ENCODE results near the gene RBM18.

RBM18 gene, protein sequence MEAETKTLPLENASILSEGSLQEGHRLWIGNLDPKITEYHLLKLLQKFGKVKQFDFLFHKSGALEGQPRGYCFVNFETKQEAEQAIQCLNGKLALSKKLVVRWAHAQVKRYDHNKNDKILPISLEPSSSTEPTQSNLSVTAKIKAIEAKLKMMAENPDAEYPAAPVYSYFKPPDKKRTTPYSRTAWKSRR

DNA sequence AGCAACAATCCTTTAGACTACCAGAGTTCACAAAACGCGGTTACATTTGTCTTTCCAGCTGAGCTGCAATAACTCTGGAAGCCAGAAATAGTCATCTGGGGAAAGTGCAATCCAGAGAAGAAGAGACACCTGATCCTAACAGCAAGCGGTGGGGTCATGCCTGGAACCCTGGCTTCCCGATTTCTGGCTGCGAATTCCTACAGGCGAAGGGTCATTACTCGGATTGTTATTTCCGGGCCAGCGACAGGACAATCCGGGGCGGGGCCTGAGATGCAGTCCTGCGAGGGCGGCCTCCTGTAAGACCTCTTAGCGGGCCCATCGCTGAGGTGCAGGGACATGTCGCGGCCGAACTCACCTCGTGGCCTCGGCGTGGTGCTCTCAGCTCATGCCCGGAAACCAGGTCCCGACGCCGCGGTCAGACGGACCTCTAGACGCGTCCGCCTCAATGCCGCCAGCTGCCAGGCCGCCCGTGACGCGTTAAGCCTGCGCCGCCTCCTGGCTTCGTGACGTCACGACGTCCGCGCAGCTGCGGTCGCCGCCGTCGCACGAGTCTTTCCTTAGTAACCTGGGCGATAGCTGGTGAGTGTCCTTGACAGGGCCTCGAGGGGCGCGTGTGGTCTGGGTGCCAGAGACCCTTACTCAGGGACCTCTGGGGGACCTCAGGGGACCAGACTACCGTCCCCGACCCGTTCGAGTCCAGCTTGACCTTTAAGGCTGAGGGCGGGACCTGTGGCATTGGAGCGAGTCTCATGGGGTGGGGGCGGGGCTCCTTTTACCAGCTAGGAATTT, at the start of gene RBM18, which contains the start of gene MRRF:
RBM18 (minus strand) TSS at position 481 of the 789 bp plus-strand sequence. CDS start 3,348 bp downstream, outside the sequence.
MRRF (plus strand) TSS at position 523 of the 789 bp plus-strand sequence. CDS start 6,010 bp downstream, outside the sequence.
- peak; percentile 77 to 85 for DNase-seq (ENCODE audit: low read depth in 2 of 2)

DNA sequence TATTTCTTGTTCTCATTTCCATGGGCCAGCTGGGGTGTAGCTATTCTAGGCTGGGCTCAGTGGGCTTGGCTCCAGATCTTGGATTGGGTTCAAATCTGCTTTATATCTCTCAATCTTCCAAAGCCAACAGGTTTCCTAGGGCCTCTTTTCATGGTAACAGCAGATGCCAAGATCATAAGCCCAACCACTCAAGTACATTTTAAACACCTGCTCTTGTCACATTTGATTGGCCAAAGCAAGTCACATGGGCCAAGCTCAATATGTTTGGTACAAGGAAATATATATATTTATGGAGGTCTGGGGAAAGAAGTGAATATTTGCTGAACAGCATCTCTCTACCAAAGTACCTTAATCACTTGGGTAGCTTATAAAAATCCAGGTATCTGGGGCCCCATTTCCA, 49.5 kb upstream of the RBM18 start:
- no peak for DNase-seq (ENCODE audit: low read depth in 2 of 2)

DNA sequence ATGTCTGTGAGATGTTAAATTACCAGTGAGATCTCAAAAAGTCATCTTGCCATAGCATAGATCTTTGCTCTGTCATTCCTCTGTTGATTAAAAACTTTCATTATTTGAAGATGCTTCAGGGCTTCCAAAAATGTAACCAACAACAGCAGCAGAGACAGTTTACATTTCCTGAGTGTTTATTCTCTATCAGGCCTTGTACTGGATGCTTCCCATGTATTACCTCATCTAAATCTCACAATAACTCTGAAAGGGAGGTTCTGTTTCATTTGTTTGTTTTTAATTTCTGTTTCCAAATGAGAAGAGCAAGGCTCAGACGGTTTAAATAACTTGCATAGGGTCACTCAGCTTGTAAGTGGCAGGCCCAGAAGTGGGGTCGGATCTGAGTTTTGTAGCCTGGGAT, 45.2 kb upstream of the RBM18 start:
- no peak for DNase-seq (ENCODE audit: low read depth in 2 of 2)

DNA sequence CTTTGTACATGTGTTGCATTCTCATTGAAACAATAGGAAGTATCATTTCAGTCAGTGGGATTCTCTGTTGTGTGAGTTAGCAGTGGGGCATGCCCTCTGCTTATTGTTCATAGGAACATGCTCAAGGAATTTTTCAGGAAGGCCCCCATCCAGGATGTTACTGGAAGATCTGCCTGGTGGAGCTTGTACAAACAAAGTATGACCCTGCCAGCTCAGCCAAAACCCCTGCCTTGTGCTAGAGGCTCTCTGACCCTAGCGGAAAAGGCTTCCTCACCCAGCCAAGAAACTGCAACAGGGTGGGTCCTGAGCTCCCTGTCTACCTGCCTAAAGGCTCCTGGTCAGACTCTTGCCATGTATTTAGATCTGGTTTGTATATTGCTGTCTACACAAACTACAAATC, 43.3 kb upstream of the RBM18 start:
- DNase-seq (ENCODE audit: low read depth in 2 of 2): no peak

DNA sequence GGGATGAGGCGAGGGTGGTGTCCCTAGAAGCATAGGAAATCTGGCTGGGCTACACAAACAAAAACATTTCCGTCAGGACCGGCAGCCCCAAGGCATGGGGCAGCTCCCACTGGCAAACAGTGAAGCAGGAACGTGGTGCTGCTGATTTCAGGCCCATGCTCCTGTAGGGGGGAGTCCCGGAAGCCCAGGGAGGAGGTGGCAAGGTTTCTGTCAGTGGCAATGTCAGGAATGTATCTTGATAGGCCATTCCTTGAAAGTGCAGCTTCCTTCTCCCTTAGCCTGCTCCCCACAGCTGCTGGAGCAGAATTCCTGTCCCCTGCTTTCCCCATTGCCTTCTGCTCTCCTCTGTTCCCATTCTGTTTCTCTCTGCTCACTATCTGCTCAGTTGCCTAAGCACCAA, 42.4 kb upstream of the RBM18 start:
- no peak for DNase-seq (ENCODE audit: low read depth in 2 of 2)

DNA sequence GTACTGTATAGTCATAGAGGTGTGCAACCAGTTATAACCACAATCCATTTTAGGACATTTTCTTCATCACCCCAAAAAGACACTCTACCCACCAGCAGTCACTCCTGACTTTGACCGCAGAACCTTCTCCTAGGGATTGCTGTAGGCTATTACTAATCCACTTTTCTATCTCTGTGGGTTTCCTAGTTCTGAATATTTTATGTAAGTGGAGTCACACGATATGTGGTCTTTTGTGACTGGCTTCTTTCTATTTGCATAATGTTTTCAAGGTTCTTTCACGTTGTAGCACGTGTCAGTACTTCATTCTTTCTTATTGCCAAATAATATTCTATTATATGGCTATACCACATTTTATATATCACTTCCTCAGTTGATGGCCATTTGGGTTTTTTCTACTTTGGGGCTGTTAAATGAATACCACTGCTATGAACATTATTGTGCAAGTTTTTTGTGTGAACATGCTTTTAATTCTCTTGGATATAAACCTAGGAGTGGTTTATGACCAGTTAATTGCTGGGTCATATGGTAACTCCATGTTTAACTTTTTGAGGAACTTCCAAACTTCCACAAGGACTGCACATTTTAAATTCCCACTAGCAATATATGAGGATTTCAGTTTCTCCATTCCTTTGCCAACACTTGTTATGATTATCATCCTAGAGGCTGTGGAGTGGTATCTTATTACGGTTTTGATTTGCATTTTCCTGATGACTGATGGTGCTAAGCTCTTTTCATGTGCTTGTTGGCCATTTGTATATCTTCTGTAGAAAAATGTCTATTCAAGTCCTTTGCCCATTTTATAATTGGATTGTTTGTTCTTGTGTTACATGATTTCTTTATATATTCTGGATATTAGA, 37.8 kb upstream of the RBM18 start:
- DNase-seq (ENCODE audit: low read depth in 2 of 2): no peak

DNA sequence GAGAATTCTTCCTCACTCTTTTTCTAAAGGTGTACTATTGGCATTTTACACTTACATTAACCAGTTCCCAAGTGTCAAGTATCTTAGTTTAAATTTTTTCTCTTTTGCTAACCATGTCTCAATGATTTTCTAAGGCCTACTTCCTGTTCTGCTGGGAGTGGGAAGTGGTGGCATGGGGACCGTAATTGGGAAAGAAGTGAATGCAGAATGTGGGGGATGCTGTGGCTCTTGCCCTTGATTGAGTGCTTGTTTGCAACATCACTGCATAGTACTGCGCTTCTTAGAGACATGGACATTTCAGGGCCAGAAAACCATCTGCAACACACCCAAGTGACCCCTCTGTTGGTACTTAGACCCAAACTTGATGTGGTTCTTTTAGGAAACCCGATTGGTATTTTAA, 32.9 kb upstream of the RBM18 start:
- no peak for DNase-seq (ENCODE audit: low read depth in 2 of 2)

DNA sequence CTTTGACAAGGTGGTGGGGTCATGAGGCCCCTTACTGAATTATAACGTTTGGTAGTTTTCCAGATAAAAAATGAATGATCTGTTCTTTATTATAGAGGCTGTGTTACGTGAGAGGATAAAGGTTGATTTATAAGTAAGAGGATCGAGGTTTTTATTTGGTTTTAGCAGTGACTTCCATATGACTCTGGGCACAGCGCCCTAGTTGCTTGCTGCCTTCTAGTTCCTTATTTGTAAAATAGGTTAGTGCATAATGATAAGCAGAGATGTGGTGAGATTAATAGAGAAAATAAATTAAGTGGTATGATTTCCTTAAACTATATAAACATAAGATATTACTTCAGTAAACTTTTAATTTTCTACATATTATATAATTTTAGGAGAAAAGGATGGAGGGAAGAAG, 29.9 kb upstream of the RBM18 start:
- DNase-seq (ENCODE audit: low read depth in 2 of 2): no peak

DNA sequence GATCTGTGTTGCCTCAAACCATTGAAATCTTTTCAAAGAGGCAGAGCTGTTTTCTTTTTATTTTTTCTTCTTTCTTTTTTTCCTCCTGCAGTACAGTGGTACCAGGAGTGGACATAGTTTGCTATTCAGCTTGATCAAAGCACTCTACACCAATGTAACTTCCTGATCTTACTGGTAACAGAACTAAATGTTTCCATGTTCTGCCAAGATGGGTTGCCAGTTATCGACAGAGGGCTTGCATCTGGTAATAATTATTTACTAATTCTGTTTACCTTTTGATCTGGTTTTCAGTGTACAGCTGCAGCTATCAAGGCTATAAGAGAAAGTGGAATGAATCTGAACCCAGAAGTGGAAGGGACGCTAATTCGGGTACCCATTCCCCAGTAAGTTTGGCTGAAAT, 26.8 kb upstream of the RBM18 start:
- DNase-seq (ENCODE audit: low read depth in 2 of 2): no peak

DNA sequence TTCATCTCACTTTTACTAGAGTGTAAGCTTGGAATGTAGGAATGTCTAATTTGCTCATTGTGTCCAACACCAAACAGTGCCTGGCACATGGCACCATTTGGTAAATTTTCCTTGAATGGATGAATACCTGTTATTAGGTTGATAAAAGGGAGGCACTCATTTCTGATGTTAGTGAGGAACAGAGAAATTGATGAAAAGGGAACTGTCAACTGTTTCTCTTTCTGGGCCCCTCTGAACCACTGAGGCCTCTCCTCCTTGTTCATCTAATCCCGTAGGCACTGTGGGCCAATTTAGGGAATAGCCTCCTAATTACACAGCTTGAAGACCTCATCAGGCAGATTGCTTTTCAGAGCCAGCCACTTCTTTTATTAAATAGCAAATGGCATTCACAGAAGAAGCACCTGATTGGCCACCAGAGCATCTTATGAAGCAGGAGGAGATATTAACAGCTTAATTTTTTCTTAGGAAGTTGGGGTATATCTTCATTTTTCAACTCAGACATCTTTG, 22.6 kb upstream of the RBM18 start:
- DNase-seq (ENCODE audit: low read depth in 2 of 2): no peak

DNA sequence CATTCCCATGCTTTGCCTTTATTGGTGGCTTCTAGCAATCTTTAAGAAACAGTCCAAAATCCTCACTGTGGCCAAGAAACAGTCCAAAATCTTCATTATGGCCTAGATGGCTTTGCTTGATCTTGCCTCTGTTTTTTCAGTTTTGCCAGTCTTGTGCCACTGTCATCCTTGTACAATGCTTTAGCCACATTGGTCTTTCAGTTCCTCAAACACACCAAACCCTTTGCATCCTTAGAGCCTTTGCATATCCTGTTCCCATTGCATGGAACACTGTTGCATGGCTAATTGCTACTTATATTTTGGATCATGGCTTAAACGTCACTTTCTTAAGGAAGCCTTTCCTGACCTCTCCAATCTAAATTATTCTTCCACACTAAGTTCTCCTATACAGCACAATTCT, 22.1 kb upstream of the RBM18 start:
- no peak for DNase-seq (ENCODE audit: low read depth in 2 of 2)

DNA sequence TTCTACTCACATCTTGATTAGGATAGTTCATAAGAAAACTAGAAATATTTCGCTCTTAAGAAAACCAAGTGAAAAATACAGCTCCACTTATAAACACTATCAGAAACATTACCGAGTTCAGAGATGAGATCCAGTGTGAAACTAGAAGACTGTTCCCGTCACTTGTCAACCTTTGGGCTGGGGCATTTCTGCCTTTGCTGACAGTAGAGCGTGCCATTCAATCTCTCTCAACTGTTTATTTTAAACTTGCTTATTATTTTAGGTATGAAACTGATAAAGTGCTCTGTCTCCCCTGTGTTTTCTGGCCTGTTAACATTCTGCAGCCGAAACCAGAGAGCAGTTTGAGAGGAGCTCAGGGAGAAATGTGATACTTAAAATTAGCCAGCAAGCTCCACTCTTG, 16.7 kb upstream of the RBM18 start:
- DNase-seq (ENCODE audit: low read depth in 2 of 2): no peak

DNA sequence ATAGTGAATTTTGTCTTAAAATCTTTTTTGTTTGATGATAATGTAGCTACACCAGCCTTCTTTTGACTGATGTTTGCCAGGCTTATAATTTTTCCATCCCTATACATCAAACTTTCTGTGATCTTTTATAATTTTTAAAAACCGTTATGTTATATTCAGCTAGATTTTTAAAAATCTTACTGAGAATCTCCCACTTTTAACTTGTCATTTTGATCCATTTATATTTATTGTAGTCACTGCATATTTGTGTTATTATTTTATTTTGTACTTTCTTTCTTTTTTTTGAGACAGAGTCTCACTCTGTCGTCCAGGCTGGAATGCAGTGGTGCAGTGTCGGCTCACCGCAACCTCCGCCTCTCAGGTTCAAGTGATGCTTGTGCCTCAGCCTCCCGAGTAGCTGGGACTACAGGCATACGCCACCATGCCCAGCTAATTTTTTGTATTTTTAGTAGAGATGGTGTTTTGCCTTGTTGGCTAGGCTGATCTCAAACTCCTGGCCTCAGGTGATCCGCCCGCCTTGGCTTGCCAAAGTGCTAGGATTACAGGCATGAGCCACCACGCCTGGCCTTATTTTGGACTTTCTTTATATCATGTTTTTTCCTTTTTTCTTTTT, 12.8 kb upstream of the RBM18 start:
- no peak for DNase-seq (ENCODE audit: low read depth in 2 of 2)

DNA sequence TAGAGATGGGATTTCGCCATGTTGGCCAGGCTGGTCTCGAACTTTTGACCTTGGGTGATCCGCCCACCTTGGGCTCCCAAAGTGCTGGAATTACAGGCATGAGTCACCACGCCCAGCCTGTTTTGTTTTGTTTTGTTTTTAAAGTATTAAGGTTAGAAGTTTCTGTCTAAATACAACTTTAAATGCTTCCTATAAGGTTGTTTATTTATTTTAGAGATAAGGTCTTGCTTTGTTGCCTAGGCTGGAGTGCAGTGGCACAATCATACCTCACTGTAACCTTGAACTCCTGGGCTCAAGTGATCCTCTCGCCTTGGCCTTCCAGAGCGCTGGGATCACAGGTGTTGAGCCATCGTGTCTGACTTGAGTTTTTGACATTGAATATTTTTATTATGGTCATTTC, 11.5 kb upstream of the RBM18 start:
- no peak for DNase-seq (ENCODE audit: low read depth in 2 of 2)

DNA sequence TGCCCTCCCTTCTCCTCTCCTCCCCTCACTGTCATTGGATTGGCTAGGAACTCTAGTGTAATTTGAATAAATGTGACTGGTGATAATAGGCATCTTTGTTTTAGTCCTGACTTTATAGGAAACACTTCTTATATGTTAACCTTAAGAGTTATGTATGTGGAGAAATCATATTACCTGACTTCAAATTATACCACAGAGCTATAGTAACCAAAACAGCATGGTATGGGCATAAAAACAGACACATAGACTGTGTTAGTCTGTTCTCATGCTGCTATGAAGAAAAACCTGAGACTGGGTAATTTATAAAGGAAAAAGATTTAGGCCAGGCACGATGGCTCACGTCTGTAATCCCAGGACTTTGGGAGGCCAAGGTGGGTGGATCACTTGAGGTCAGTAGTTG, 9.4 kb upstream of the RBM18 start:
- no peak for DNase-seq (ENCODE audit: low read depth in 2 of 2)

DNA sequence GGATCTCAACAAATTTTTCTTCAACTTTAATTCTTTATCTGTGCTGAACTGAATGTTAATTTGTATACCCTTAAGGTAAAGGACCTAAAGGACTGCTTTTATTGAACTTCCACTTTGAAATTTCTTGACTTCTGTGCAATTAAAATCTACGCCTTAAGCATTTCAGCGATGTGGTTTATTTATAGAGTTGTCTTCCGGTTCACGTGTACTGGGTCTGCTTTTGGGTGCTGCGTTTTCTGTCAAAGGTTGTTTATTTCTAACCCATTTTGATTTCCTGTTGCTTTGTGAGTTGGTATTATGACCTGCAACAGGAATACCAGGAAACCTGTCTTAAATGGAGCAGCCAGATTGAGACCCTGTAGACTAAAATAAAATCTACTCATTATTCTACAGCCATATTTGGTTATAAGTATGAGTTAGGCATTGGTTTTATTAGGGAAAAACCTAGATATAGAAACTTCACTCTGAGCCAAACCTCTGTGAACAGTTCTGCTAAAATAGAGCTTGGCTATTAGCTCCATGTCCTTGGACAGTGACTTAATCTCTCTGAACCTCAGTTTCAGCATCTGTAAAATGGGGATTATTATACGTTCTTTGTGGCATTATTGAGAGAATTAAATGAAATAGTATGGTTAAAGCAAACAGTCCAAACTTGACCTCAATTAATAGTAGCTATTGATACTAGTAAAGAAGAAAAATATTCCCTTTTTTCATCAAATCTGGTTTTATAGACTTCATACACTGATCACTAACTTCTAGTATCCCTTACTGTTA, 3.6 kb upstream of the RBM18 start:
- DNase-seq (ENCODE audit: low read depth in 2 of 2): no peak

DNA sequence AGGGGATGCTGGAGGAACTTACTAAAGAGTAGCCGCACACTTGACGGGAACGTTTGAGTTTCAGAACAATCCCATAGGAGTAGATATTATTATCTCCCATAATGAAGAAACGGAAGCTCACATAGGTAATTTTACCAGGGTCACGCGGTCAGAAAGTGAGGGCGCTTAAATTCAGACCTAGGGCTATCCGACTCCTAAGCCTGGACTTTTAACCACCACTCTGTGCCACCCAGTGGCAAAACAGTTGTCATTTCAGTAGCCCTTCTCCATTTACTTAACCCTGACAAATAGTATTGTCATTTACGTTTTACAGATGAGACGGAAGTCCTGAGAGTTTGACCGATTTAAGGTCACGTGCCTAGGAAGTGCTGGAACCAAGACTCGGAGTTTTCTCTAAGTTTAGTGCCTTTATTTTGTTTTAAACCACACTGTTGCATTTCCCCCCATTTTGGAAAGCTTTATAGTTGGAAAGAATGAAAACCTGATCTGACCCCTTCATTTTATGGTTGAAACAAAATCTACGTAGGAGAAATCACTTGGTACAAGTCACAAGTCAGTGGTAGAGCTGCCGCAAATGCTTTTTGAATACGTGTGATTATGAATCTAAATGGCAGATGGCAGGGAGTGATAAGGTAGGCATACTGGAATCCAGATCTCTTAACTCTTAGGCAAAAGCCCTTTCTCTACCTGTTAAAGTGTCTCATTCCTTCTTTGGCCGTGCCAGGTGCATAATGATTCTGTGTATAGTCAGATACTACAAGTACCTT, 692 bp upstream of the RBM18 start:
- DNase-seq (ENCODE audit: low read depth in 2 of 2): no peak

DNA sequence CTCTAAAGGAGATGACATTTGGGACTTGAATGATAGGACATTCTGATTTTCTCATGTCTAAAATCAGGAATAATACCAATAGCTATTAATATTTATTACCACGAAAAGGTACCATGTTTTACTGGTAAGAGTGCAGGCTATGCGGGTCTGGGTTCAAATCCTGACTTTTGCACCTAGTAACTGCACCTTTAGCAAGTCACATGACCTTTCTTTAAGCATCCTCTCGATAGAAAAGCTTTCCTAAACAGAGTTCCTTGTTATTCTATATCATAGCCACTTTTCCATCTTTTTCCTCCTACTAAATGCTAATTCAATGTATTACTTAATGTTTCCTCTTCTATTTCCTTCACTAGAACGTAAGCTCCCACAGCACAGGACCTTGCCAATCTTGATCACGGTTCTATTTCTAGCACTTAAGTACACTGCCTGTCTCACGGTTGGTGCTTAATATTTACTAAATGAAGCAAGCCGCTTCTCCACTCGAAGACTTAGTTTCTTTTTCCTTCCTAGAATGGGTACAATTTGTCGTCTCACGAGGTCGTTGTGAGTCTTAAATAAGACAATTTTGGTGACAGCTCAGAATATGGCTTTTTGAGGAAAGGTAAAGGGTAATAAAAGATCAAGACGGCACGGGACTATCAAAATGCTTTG, 816 bp downstream of the RBM18 start:
- DNase-seq (ENCODE audit: low read depth in 2 of 2): no peak

DNA sequence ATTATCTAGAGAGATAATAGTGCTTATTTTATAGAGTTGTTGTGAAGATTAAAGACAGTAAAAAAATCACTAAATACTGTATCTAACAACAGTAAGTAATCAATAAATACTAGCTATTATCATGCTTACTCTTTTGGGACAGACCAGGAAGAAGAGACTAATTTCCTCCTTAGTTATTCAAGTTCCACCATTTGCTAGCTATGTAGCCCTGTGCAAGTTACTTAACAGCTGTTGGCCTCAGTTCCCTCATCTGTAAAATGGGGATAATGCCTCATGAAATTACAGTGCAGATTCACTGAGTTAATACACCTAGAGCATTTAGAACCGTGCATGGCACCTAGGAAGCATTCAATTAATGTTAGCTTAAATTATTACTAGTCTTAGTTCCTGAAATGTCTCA, 2.6 kb downstream of the RBM18 start:
- DNase-seq (ENCODE audit: low read depth in 2 of 2): no peak

DNA sequence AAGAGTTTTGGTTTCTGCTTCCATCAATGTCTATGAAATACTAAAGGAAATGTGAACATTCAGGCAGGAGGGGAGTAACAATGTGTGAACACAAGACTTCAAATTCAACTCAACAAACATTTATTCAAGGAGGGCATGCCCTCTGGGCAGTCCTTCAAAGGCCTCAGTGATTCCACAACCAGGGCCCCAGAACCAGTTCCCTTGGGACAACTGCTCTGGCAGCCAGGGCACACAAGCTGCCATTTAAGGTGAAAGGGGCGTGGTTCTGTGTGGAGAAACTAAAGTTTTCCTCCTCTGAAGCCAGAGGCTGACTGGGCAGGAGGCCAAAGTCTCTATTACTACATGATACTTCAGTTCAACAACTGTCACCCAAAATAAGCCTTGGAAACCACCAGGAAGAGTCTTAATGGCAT, 3.2 kb downstream of the RBM18 start:
- DNase-seq (ENCODE audit: low read depth in 2 of 2): no peak

Data from stimulated activated CD4-positive, alpha-beta T cell treated with anti-CD3 and anti-CD28 coated beads, Interleukin-1b, Interleukin-23, amount 100 ng/mL, for 4 hours (primary cell).